ENCODE results near the gene MYL3. TPM values are rescaled to one million over a fixed set of nuclear protein-coding genes. Genes with fewer than 3 reads are reported as not detected.

Gene MYL3
- polyA plus RNA-seq, 2 of the 4 experiments (the other 2 are of a cell fraction) = 0.25 TPM; not detected in 1

GRCh38 chr3:46880884-46881595 lies 17.8 kb upstream of the MYL3 start:
- no peak for ATAC-seq

GRCh38 chr3:46878781-46879436 lies 15.7 kb upstream of the MYL3 start:
- CTCF ChIA-PET = interaction anchor here (7.4 kb wide), 1 partner anchor 12 kb away, joined by 45 read pairs; no protein-coding TSS in a partner anchor
- FAIRE-seq (no peak), ATAC-seq (peak in 1 of 2 experiments; percentile 63; a peak in 3 of 6 replicates), DNase-seq (ENCODE audit: low read depth in 1 of 2, low spot score in 1 of 2) (peak in 1 of 2 experiments; percentile 31)
- no peak overlapping the region for H3K4me3 ChIP-seq
- POLR2A ChIA-PET = no interaction called here
- 31% methylated on average over 2 of the region's 2 CpGs for WGBS (ENCODE audit: missing lambda C conversion rate)
- peak overlapping the region; percentile 48 for H3K4me2 ChIP-seq
- H3K27ac ChIP-seq = peak overlapping the region; percentile 38 to 67; a peak in 4 of 6 replicates
- peaks cover 21% of the 10 kb centered on the region for H3K4me1 ChIP-seq
- no peaks in the 10 kb centered on the region for H3K9me3 ChIP-seq
- TF ChIP-seq RARB (CRISPR knock-in tag; IDR thresholded peaks at IDR 0.05) = no peak
- TF ChIP-seq FOSB (CRISPR knock-in tag; IDR thresholded peaks at IDR 0.05) = no peak
- no peak for TF ChIP-seq ZSCAN20 (CRISPR knock-in tag; IDR thresholded peaks at IDR 0.05)
- no peak for TF ChIP-seq NR3C1 (IDR thresholded peaks at IDR 0.05)
- no peak for TF ChIP-seq ELK1 (IDR thresholded peaks at IDR 0.05; ENCODE audit: low read depth, low read length)
- TF ChIP-seq ZNF302 (CRISPR knock-in tag; IDR thresholded peaks at IDR 0.05) = no peak
- no peak for TF ChIP-seq JUNB (IDR thresholded peaks at IDR 0.05)
- no peak for TF ChIP-seq MAFK (IDR thresholded peaks at IDR 0.05; ENCODE audit: partially characterized antibody)
- TF ChIP-seq RNF2 (IDR thresholded peaks at IDR 0.05; ENCODE audit: borderline replicate concordance, low read depth) = no peak
- no peak for TF ChIP-seq EP300 (IDR thresholded peaks at IDR 0.05)
- TF ChIP-seq PBX3 (IDR thresholded peaks at IDR 0.05) = no peak
- no peak for TF ChIP-seq EHF (CRISPR knock-in tag; IDR thresholded peaks at IDR 0.05)
- no peak for TF ChIP-seq MAZ (IDR thresholded peaks at IDR 0.05; ENCODE audit: borderline replicate concordance, low read depth, low read length)

More at GRCh38 chr3:46880884-46881595, 17.8 kb upstream of the MYL3 start:
- ChIA-PET CTCF (interaction anchor here (1.0 to 7.4 kb wide), 4 partner anchors 10 to 16 kb away, joined by 3 to 45 read pairs (median 10); no protein-coding TSS in a partner anchor), POLR2A (interaction anchor here (0.6 kb wide), 1 partner anchor 148 kb away, joined by 4 read pairs; no protein-coding TSS in a partner anchor)
- 80% methylated on average over 12 of the region's 29 CpGs for whole genome bisulfite sequencing (ENCODE audit: missing lambda C conversion rate)
- no peaks in the 10 kb centered on the region for H3K9me3 ChIP-seq
- H3K4me2 ChIP-seq = peak overlapping the region; percentile 89
- peak overlapping the region in 1 of 2 experiments; percentile 76; a peak in 3 of 6 replicates for H3K27ac ChIP-seq
- FAIRE-seq (no peak), DNase-seq (ENCODE audit: low read depth in 1 of 2, low spot score in 1 of 2) (no peak)
- H3K4me1 ChIP-seq = peaks cover 21% of the 10 kb centered on the region
- peak overlapping the region; percentile 56; the same call in 2 of the 3 replicates for H3K4me3 ChIP-seq
- TF ChIP-seq MYC (IDR thresholded peaks at IDR 0.05; ENCODE audit: borderline replicate concordance, low read length) = no peak
- no peak for TF ChIP-seq POLR2AphosphoS2 (conservative IDR thresholded peaks at IDR 0.05; ENCODE audit: low read length)
- TF ChIP-seq CBX8 (IDR thresholded peaks at IDR 0.05) = no peak
- TF ChIP-seq RNF2 (IDR thresholded peaks at IDR 0.05; ENCODE audit: borderline replicate concordance, low read depth) = no peak
- no peak for TF ChIP-seq USF2 (IDR thresholded peaks at IDR 0.05)
- TF ChIP-seq HDAC2 (IDR thresholded peaks at IDR 0.05) = no peak
- TF ChIP-seq POLR2A (IDR thresholded peaks at IDR 0.05; ENCODE audit: low read length) = no peak
- no peak for TF ChIP-seq CTCF (IDR thresholded peaks at IDR 0.05)
- TF ChIP-seq KDM5A (IDR thresholded peaks at IDR 0.05) = no peak
- TF ChIP-seq NR3C1 (IDR thresholded peaks at IDR 0.05) = no peak
- TF ChIP-seq RFX5 (IDR thresholded peaks at IDR 0.05) = no peak

Data from A549 (cell line).